K562 (cell line): Measurements from ENCODE around the gene MED13L. TPM values are rescaled to one million over a fixed set of nuclear protein-coding genes. Genes with fewer than 3 reads are reported as not detected.

Experiments used
- BCOR ChIP-seq: fragments of 450-650 bp; IDR thresholded peaks from 2 replicates; pipeline ENCODE4 v1.6.1; 2016
- CCAR2 ChIP-seq: fragments of 200-400 bp; formaldehyde crosslinking; IDR thresholded peaks from 2 replicates; pipeline ENCODE4 v1.6.1; 2017; ENCODE audit warnings: mild to moderate bottlenecking, low read depth, low read length
- CREB1 ChIP-seq, 2 experiments: sonication (generic) in 1 of 2; formaldehyde crosslinking in 1 of 2; IDR thresholded peaks; 2 replicates each; pipeline versions ENCODE4 v1.6.1 to v1.8.0; 2012 to 2022; ENCODE audit warnings: inconsistent platforms in 1 of 2, mild to moderate bottlenecking in 1 of 2, missing genetic modification reagents in 1 of 2, moderate library complexity in 1 of 2
- E2F5 ChIP-seq: sonication (generic); formaldehyde crosslinking; IDR thresholded peaks from 2 replicates; pipeline ENCODE4 v1.8.0; 2022; ENCODE audit warnings: mild to moderate bottlenecking, missing genetic modification reagents
- GABPB1 ChIP-seq: sonication (generic); formaldehyde crosslinking; IDR thresholded peaks from 2 replicates; pipeline ENCODE4 v1.8.0; 2022; ENCODE audit warnings: mild to moderate bottlenecking, missing genetic modification reagents
- GTF2E2 ChIP-seq: fragments of 200-800 bp; sonication (Bioruptor generic); IDR thresholded peaks from 2 replicates; pipeline ENCODE4 v1.6.1; 2016; ENCODE audit warnings: missing genetic modification characterization, missing compliant biosample characterization
- JUNB ChIP-seq: fragments of 450-650 bp; formaldehyde crosslinking; conservative IDR thresholded peaks from 2 replicates; pipeline ENCODE4 v1.4.0; 2020; ENCODE audit warnings: mild to moderate bottlenecking
- LCOR ChIP-seq: sonication (generic); formaldehyde crosslinking; IDR thresholded peaks from 2 replicates; pipeline ENCODE4 v1.8.0; 2022; ENCODE audit warnings: mild to moderate bottlenecking, missing genetic modification reagents
- MTA1 ChIP-seq: fragments of 450-650 bp; IDR thresholded peaks from 2 replicates; pipeline ENCODE4 v1.6.1; 2017; ENCODE audit warnings: borderline replicate concordance
- MYC ChIP-seq, 2 experiments: fragments of 250-450 bp in 1 of 2; sonication (Bioruptor Pico) in 1 of 2; IDR thresholded peaks; 2 replicates each; pipeline versions ENCODE4 v1.5.1 to v1.6.1; 2012 to 2021; ENCODE audit warnings: low read depth in 2 of 2, borderline replicate concordance in 1 of 2, improper control_type of control experiment in 1 of 2, low read length in 1 of 2, mild to moderate bottlenecking in 1 of 2, moderate library complexity in 1 of 2
- RAD21 ChIP-seq, 2 experiments: fragments of 250-450 bp in 1 of 2; fragments of 450-650 bp in 1 of 2; sonication (Bioruptor Pico) in 1 of 2; formaldehyde crosslinking in 1 of 2; IDR thresholded peaks in 1 of 2; conservative IDR thresholded peaks in 1 of 2; 2 replicates each; pipeline versions ENCODE4 v1.4.0 to v1.8.0; 2020 to 2022; ENCODE audit warnings: mild to moderate bottlenecking in 2 of 2, moderate library complexity in 1 of 2
- RBM39 ChIP-seq: fragments of 200-400 bp; formaldehyde crosslinking; optimal IDR thresholded peaks from 2 replicates; pipeline ENCODE3; 2018; ENCODE audit warnings: low read depth, low read length
- SRSF1 ChIP-seq: fragments of 200-400 bp; formaldehyde crosslinking; IDR thresholded peaks from 2 replicates; pipeline ENCODE4 v1.6.1; 2017; ENCODE audit warnings: mild to moderate bottlenecking, low read depth, low read length, moderate library complexity
- ZNF280A ChIP-seq: fragments of 450-650 bp; IDR thresholded peaks from 2 replicates; pipeline ENCODE4 v1.6.1; 2018; ENCODE audit warnings: mild to moderate bottlenecking, low read depth; ENCODE audit not compliant: partially characterized antibody
- ZNF280B ChIP-seq: fragments of 250-450 bp; sonication (Bioruptor Pico); IDR thresholded peaks from 2 replicates; pipeline ENCODE4 v1.5.1; 2021; ENCODE audit warnings: mild to moderate bottlenecking
- ZNF609 ChIP-seq: sonication (generic); formaldehyde crosslinking; IDR thresholded peaks from 2 replicates; pipeline ENCODE4 v1.8.1; 2023; ENCODE audit warnings: missing genetic modification reagents, mild to moderate bottlenecking, borderline replicate concordance
- ZNF717 ChIP-seq: fragments of 250-450 bp; sonication (Bioruptor Pico); IDR thresholded peaks from 2 replicates; pipeline ENCODE4 v1.5.0; 2021
- polyA plus RNA-seq, 8 experiments: library from polyadenylated mRNA; depleted of rRNA in 4 of 8; stranded (reverse) in 5 of 8; unstranded in 3 of 8; fragments of >200 nt; fragmentation: Nextera tagmentation in 2 of 8; fragmentation: Illumina TruSeq in 1 of 8; extraction: Ambion mirVana in 2 of 8; extraction: Trizol in 1 of 8; gene quantifications; 2 replicates each; pipeline versions ENCODE4 v1.2.1 to v1.2.3, GENCODE V29; 2011 to 2014; ENCODE audit warnings: inconsistent platforms in 1 of 8, missing spikeins in 1 of 8
- total RNA-seq, 7 experiments: library from RNA; depleted of rRNA in 6 of 7; stranded (reverse); fragments of >200 nt in 6 of 7; fragmentation: Illumina TruSeq in 2 of 7; extraction: Trizol in 2 of 7; gene quantifications; 2 replicates each; pipeline versions ENCODE4 v1.2.1 to v1.2.3, GENCODE V29; 2011 to 2021; ENCODE audit warnings: low replicate concordance in 1 of 7

MED13L gene
- total and polyA plus RNA-seq, 9 of the 15 experiments (the other 6 are each of a cell fraction or from before 2014, with no cell fraction given), result 13.4 to 90.3 (median 36.9) TPM

GRCh38 chr12:116282371-116283286 lies 5.1 kb upstream of the MED13L start (continued):
- TF ChIP-seq ZNF280A (no peak), GABPB1 (CRISPR knock-in tag) (peak; percentile 43; the same call in 1 of the 2 replicates), MTA1 (peak; percentile 53; the same call in 1 of the 2 replicates), BCOR (peak; percentile 62; the same call in 1 of the 2 replicates), MYC (IDR thresholded peaks at IDR 0.05; ENCODE audit: low read depth, low read length) (no peak), MYC (CRISPR knock-in tag; IDR thresholded peaks at IDR 0.05; ENCODE audit: borderline replicate concordance, low read depth) (no peak), CREB1 (IDR thresholded peaks at IDR 0.05) (no peak), CREB1 (CRISPR knock-in tag; IDR thresholded peaks at IDR 0.05) (no peak), E2F5 (CRISPR knock-in tag) (no peak), ZNF280B (no peak), ZNF717 (CRISPR knock-in tag) (no peak), RAD21 (CRISPR knock-in tag; conservative IDR thresholded peaks at IDR 0.05 in 1 of 2, IDR thresholded peaks at IDR 0.05 in 1 of 2) (no peak), CCAR2 (no peak), LCOR (CRISPR knock-in tag) (no peak), ZNF609 (CRISPR knock-in tag) (no peak), JUNB (no peak), RBM39 (no peak), GTF2E2 (tag) (no peak), SRSF1 (no peak)
